Mesothelial cell of epicardium (in vitro differentiated cells): ENCODE results near the gene CTTNBP2. TPM values are rescaled to one million over a fixed set of nuclear protein-coding genes. Genes with fewer than 3 reads are reported as not detected.
A peak's percentile ranks its signal among the peaks of the same experiment; 100 is the strongest.

Source experiments
- DNase-seq, 2 experiments: peaks; one replicate each; pipeline ENCODE4 v3.0.0; 2021; ENCODE audit warnings: low spot score in 2 of 2; ENCODE audit not compliant: unreplicated experiment in 2 of 2
- H3K27ac Mint-ChIP-seq: 2 replicates; pipeline ENCODE4 v1.8.0; 2021; ENCODE audit warnings: mixed read lengths
- H3K27me3 Mint-ChIP-seq: 2 replicates; pipeline ENCODE4 v1.8.0; 2021; ENCODE audit warnings: low read depth, mixed read lengths
- H3K36me3 Mint-ChIP-seq: 2 replicates; pipeline ENCODE4 v1.8.0; 2021; ENCODE audit warnings: mixed read lengths
- H3K4me1 Mint-ChIP-seq: 2 replicates; pipeline ENCODE4 v1.8.0; 2021; ENCODE audit warnings: mixed read lengths
- H3K4me3 Mint-ChIP-seq: 2 replicates; pipeline ENCODE4 v1.8.0; 2021; ENCODE audit warnings: mild to moderate bottlenecking, moderate library complexity, mixed read lengths
- H3K9me3 Mint-ChIP-seq: 2 replicates; pipeline ENCODE4 v1.8.0; 2021; ENCODE audit warnings: mixed read lengths
- total RNA-seq: library from RNA; stranded (reverse); gene quantifications from 3 replicates; pipeline ENCODE4 v1.2.1, GENCODE V29; 2021
- TF ChIP-seq, protein P1 (sequence below): fragments of 200-600 bp; sonication (generic); IDR thresholded peaks from one replicate; pipeline ENCODE4 v1.5.0; 2021; ENCODE audit warnings: antibody characterized with exemption; ENCODE audit not compliant: unreplicated experiment

The CTTNBP2 gene
- 10.8 to 12.1 TPM (median 11.7 TPM) in 3 replicates for total RNA-seq

DNA sequence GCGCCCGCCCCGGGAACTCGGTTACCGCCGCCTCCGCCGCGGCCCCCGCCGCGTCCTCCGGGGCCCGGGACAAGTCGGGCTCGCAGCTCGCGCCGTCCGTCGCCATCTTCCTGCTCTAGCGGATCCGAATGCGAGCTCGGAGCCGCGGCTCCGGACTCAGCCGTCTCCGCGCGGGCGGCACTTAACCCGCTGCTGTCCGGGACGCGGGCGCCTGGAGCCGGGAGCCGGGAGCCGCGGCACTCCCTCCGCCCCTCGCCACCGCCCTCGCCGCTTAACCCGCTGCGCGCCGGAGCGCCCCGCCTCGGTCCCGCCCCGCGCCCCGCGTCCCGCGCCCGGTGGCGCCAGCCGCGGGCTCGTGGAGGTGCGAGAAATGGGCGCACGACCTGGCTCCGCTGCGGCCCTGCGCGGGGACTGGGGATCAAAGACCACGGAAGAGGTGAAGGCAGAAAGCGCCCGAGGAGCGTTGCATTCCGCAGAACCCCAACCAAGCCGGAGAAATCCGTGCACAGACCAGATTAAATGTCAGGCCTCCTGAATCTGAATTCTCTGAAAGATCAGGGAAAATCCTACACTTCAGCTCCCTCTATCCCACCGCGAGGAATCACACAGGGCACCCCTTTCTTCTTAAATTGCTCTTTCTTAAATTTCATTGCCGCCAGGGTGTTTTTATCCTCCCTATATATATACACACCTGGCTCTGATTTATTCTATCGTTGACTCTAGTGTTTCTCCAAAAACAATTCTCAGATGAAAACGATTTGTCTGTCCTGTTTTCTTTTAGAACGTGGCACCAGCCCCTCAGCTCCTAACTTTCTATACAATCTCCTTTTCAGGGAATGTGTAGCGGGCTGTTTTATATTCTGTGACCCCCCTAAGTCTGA is at the start of gene CTTNBP2:
TSS of gene CTTNBP2 (minus strand) at position 132 of the 881 bp plus-strand sequence. CDS start at position 106, 26 bp downstream.
- peaks cover 36% of the 10 kb centered on the region for H3K4me1 Mint-ChIP-seq
- H3K27me3 Mint-ChIP-seq, result peaks cover 20% of the 10 kb centered on the region
- H3K4me3 Mint-ChIP-seq, result peak within 1 kb of the TSS; percentile 86
- no peaks in the 10 kb centered on the region for H3K36me3 Mint-ChIP-seq
- H3K27ac Mint-ChIP-seq, result peak within 1 kb of the TSS; percentile 54
- TF ChIP-seq, protein P1, sequence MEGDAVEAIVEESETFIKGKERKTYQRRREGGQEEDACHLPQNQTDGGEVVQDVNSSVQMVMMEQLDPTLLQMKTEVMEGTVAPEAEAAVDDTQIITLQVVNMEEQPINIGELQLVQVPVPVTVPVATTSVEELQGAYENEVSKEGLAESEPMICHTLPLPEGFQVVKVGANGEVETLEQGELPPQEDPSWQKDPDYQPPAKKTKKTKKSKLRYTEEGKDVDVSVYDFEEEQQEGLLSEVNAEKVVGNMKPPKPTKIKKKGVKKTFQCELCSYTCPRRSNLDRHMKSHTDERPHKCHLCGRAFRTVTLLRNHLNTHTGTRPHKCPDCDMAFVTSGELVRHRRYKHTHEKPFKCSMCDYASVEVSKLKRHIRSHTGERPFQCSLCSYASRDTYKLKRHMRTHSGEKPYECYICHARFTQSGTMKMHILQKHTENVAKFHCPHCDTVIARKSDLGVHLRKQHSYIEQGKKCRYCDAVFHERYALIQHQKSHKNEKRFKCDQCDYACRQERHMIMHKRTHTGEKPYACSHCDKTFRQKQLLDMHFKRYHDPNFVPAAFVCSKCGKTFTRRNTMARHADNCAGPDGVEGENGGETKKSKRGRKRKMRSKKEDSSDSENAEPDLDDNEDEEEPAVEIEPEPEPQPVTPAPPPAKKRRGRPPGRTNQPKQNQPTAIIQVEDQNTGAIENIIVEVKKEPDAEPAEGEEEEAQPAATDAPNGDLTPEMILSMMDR, result no peak
- no peaks in the 10 kb centered on the region for H3K9me3 Mint-ChIP-seq
- peak; percentile 31 to 68 for DNase-seq

- Mint-ChIP-seq H3K4me1 (no peaks in the 10 kb centered on the region), H3K27ac (no peak overlapping the region), H3K9me3 (peaks cover 33% of the 10 kb centered on the region), H3K4me3 (no peak overlapping the region), H3K27me3 (no peaks in the 10 kb centered on the region), H3K36me3 (peaks cover 4% of the 10 kb centered on the region)
- TF ChIP-seq, protein P1, result no peak
- DNase-seq, result no peak
Observed at GRCh38 chr7:117916309-117916708, 43.1 kb upstream of the CTTNBP2 start.

- no peaks in the 10 kb centered on the region for H3K27me3 Mint-ChIP-seq
- DNase-seq, result no peak
- no peak overlapping the region for H3K4me3 Mint-ChIP-seq
- peaks cover 4% of the 10 kb centered on the region for H3K36me3 Mint-ChIP-seq
- no peak overlapping the region for H3K27ac Mint-ChIP-seq
- TF ChIP-seq, protein P1, result no peak
- peaks cover 18% of the 10 kb centered on the region for H3K9me3 Mint-ChIP-seq
- H3K4me1 Mint-ChIP-seq, result no peaks in the 10 kb centered on the region
Observed at GRCh38 chr7:117912421-117912820, 39.2 kb upstream of the CTTNBP2 start.

GRCh38 chr7:117908031-117908795 is 35.0 kb upstream of the CTTNBP2 start:
- H3K36me3 Mint-ChIP-seq, result no peaks in the 10 kb centered on the region
- DNase-seq, result no peak
- no peak overlapping the region for H3K4me3 Mint-ChIP-seq
- no peaks in the 10 kb centered on the region for H3K4me1 Mint-ChIP-seq
- no peak overlapping the region for H3K27ac Mint-ChIP-seq
- H3K9me3 Mint-ChIP-seq, result no peaks in the 10 kb centered on the region
- TF ChIP-seq, protein P1, result no peak
- H3K27me3 Mint-ChIP-seq, result no peaks in the 10 kb centered on the region

- no peak for DNase-seq
- TF ChIP-seq, protein P1, result no peak
- no peaks in the 10 kb centered on the region for H3K4me1 Mint-ChIP-seq
- H3K27ac Mint-ChIP-seq, result no peak overlapping the region
- no peak overlapping the region for H3K4me3 Mint-ChIP-seq
- no peaks in the 10 kb centered on the region for H3K9me3 Mint-ChIP-seq
- H3K27me3 Mint-ChIP-seq, result no peaks in the 10 kb centered on the region
- no peaks in the 10 kb centered on the region for H3K36me3 Mint-ChIP-seq
Observed at GRCh38 chr7:117907049-117907640, 33.9 kb upstream of the CTTNBP2 start.
